Measurements from ENCODE around the gene HGS. TPM values are rescaled to one million over a fixed set of nuclear protein-coding genes. Genes with fewer than 3 reads are reported as not detected.

The HGS gene
- total and polyA plus RNA-seq, 2 of the 13 experiments (the other 11 are each of a cell fraction or from before 2014, with no cell fraction given), result 73.3 to 78.1 TPM

- peak; percentile 89; the same call in 1 of the 2 replicates for TF ChIP-seq CREBL2 (CRISPR knock-in tag; IDR thresholded peaks at IDR 0.05; ENCODE audit: borderline replicate concordance)
- 0 out of 2 replicates have a peak, but pooled peaks have one; percentile 15 for TF ChIP-seq ZBTB34 (CRISPR knock-in tag; IDR thresholded peaks at IDR 0.05)
- TF ChIP-seq ZNF644 (CRISPR knock-in tag; IDR thresholded peaks at IDR 0.05; ENCODE audit: low read depth), result no peak
- peak; percentile 85 for TF ChIP-seq E2F1 (CRISPR knock-in tag; IDR thresholded peaks at IDR 0.05)
- TF ChIP-seq ZNF784 (CRISPR knock-in tag; IDR thresholded peaks at IDR 0.05; ENCODE audit: borderline replicate concordance), result peak; percentile 84; the same call in 1 of the 2 replicates
- peak; percentile 87 for TF ChIP-seq ZNF264 (CRISPR knock-in tag; IDR thresholded peaks at IDR 0.05)
- TF ChIP-seq ARNT (IDR thresholded peaks at IDR 0.05), result no peak
- TF ChIP-seq RARG (CRISPR knock-in tag; IDR thresholded peaks at IDR 0.05; ENCODE audit: low read depth), result peak; percentile 96
- TF ChIP-seq XRCC5 (optimal IDR thresholded peaks at IDR 0.05; ENCODE audit: low read length), result peak; percentile 94
- TF ChIP-seq SMAD3 (CRISPR knock-in tag; IDR thresholded peaks at IDR 0.05), result peak; percentile 97
- peak; percentile 95 for TF ChIP-seq IRF2 (CRISPR knock-in tag; IDR thresholded peaks at IDR 0.05)
- no peak for TF ChIP-seq ZBTB21 (CRISPR knock-in tag; IDR thresholded peaks at IDR 0.05)
- peak; percentile 85; the same call in 1 of the 2 replicates for TF ChIP-seq ZFP90 (CRISPR knock-in tag; IDR thresholded peaks at IDR 0.05; ENCODE audit: borderline replicate concordance)
- TF ChIP-seq ZNF512 (CRISPR knock-in tag; IDR thresholded peaks at IDR 0.05), result no peak
- TF ChIP-seq PATZ1 (CRISPR knock-in tag; IDR thresholded peaks at IDR 0.05), result no peak; the same call in none of the 2 replicates
- 0 out of 2 replicates have a peak, but pooled peaks have one; percentile 71 for TF ChIP-seq ZNF251 (CRISPR knock-in tag; IDR thresholded peaks at IDR 0.05)
- TF ChIP-seq SALL2 (CRISPR knock-in tag; IDR thresholded peaks at IDR 0.05), result peak; percentile 96
- peak; percentile 69 for TF ChIP-seq CTCF (CRISPR knock-in tag; IDR thresholded peaks at IDR 0.05)
- no peak for TF ChIP-seq ISX (CRISPR knock-in tag; conservative IDR thresholded peaks at IDR 0.05)
- no peak for TF ChIP-seq ZNF121 (CRISPR knock-in tag; IDR thresholded peaks at IDR 0.05)
Observed at GRCh38 chr17:81702934-81703746, 19.3 kb downstream of the HGS start, which contains the start of gene MRPL12 (continued).
